Activated CD4-positive, alpha-beta T cell treated with anti-CD3 and anti-CD28 coated beads, Interleukin-2, amount 50 U/mL, for 16 hours (primary cell): ENCODE data around the gene CRLF1.

ENCODE experiments used
- DNase-seq: peaks from one replicate; pipeline ENCODE4 v3.0.0-alpha.2; 2020

CRLF1 gene

GRCh38 chr19:18590273-18591272 lies 16.0 kb downstream of the CRLF1 start:
- peak; percentile 41 for DNase-seq

GRCh38 chr19:18589380-18590272 lies 17.0 kb downstream of the CRLF1 start:
- peak; percentile 65 for DNase-seq

GRCh38 chr19:18588611-18589379 lies 17.8 kb downstream of the CRLF1 start, which contains the start of gene REX1BD:
TSS of gene REX1BD (plus strand) at chr19:18588798. CDS start at chr19:18588802, 4 bp downstream.
- DNase-seq, result peak; percentile 91

- no peak for DNase-seq
Observed at GRCh38 chr19:18587962-18588610, 18.5 kb downstream of the CRLF1 start.

DNA sequence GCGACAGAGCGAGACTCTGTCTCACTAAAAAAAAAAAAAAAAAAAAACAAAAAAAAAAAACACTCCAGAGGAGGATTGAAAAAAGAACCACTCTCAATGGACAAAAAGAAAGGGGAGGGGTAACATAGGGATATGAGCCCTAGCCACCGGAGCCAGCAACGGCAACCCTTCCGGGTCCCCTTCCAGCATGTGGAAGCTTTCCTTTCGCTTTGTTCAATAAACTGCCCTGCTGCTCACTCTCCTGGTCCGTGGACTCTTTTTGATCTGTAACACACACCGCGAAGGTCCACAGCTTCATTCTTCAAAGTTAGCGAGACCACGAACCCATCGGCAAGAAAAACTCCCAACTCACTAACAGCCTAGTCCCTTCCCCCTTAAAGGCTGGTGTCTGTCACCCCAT lies 19.0 kb downstream of the CRLF1 start:
- DNase-seq, result no peak

DNA sequence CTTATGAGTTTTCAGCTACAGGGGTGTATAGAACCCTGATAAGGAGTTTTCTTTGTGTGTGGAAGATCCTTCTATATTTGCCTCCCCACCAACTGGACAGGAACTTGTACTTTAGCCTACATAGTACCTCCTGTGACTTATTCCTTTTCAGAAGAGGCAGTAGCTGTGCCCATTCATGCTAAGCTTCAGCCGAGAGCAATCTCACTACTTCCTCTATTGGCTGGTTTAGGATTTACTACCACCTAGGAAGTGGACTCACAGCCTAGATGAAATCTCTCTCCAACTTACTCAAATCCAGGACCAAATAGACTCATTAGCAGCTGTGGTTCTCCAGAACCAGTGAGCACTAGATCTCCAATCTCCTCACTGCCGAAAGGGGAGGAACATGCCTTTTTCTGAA lies 20.3 kb downstream of the CRLF1 start:
- DNase-seq, result no peak

- no peak for DNase-seq
Observed at GRCh38 chr19:18580311-18580710, 26.3 kb downstream of the CRLF1 start.

GRCh38 chr19:18577365-18577914 lies 29.2 kb downstream of the CRLF1 start:
- no peak for DNase-seq

DNA sequence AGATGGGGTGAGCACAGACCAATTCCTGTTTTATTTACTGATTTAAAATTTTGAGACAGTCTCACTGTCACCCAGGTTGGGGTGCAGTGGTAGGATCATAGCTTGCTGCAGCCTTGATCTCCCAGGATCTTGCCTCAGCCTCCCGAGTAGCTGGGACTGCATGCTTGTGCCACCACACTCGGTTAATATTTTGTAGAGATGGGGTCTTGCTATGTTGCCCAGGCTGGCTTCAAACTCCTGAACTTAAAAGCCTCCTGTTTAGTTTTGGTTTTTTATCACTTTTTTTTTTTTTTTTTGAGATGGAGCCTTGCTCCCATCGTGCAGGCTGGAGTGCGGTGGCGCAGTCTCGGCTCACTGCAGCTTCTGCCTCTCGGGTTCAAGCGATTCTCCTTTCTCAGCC lies 30.2 kb downstream of the CRLF1 start:
- DNase-seq, result no peak

DNA sequence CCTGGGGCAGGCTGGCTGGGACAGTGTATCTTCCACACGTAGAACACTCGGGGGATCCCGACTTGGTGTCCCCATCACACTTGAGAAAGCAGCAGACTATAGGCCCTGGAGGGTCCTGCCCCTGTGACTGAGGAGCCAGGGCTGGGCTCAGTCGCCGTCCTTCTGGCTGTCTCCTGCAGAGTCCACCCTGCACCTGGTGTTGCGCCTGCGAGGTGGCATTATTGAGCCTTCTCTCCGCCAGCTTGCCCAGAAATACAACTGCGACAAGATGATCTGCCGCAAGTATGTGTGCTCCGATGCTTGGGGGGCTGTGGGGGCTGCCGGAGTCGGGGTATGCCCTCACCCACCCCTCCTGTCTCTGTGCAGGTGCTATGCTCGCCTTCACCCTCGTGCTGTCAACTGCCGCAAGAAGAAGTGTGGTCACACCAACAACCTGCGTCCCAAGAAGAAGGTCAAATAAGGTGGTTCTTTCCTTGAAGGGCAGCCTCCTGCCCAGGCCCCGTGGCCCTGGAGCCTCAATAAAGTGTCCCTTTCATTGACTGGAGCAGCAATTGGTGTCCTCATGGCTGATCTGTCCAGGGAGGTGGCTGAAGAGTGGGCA lies 31.8 kb downstream of the CRLF1 start:
- DNase-seq, result no peak

DNA sequence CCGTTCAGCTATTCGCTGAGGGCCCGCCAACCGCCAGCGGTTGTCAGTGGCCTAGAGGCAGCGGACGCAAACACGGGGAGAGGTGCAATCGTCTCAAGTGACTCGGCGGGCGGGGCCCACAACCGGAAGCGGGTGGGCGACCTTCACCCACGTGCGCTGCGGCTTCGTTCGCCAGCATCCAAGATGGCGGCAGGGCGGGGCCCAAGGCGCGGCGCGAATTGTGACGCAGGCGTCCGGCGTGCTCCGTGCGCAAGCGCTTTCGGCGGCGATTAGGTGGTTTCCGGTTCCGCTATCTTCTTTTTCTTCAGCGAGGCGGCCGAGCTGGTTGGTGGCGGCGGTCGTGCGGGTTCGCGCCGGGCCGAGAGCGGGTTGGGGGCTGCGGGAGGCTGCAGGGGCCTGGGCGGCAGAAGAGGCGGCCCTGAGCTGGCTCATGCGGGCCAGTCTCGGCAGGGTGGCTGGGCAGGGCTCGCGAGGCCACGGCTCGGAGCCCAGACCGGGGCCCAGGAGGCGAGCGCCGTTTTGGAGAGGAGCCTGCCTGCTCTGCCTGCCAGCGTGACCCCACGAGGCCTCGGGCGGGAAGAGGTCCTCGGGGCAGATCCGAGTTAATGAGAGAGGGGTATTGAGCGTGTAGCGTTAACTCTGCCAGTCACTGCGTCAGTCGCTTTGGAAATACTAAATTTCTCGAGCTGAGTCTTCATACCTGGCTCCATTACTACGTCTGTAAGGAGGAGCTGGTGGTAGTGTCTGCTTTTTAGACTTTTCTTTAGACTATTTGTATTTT lies 34.8 kb downstream of the CRLF1 start, which contains the start of gene UBA52:
Gene UBA52, plus strand, starts transcription at position 294 of the 781 bp plus-strand sequence. CDS start 1,444 bp downstream, outside the sequence.
- peak; percentile 99 for DNase-seq

DNA sequence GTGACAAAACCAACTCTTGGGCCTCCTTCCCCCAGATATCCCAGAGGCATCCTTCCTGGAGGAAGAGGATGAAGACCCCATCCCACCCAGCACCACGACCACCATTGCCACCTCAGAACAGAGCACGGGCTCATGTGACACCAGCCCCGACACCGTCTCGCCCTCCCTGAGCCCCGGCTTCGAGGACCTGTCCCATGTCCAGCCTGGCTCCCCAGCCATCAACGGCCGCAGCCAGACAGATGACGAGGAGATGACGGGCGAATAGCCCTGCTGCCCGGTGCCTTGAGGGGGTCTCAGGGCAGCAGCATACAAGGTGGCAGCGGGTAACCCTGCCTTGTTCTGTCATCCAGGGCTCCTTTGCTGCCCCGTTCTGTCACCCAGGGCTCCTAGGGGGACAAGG lies 38.2 kb downstream of the CRLF1 start:
- DNase-seq, result no peak

GRCh38 chr19:18566953-18567352 lies 39.6 kb downstream of the CRLF1 start:
- DNase-seq, result no peak

DNA sequence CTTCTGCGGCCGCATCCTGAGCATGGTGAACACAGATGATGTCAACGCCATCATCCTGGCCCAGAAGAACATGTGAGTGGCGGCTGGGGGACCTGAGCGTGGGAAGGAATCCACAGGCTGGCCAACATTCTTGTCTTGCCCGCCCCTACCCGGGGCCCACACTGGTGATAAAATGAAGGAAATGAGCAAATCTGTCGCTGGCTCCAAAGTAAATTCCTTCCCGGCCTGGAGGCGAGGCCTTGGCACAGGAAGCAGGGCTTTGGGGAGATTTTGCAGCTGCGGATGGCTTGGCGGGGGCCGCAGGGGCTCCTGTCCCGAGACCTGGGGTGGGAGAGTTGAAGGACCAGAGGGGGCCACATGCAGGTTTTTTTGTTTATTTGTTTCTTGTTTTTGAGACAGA lies 44.5 kb downstream of the CRLF1 start:
- DNase-seq, result no peak

DNA sequence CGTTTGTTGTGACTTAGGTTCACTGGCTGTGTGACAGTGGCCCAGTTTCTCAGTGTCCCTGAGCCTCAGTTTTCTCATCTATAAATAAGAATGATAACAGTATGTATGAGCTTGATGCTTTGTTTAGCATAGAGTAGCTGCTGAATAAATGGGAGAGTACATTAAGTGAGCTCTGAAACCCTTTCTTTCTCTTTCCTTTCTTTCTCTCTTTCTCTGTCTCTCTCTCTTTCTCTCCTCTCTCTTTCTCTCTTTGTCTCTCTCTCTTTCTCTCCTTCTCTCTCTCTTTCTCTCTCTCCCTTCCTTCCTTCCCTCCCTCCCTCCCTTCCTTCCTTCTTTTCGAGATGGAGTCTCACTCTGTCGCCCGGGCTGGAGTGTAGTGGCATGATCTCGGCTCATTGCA lies 46.9 kb downstream of the CRLF1 start:
- DNase-seq, result no peak

- no peak for DNase-seq
Observed at GRCh38 chr19:18558604-18559003, 48.0 kb downstream of the CRLF1 start.

DNA sequence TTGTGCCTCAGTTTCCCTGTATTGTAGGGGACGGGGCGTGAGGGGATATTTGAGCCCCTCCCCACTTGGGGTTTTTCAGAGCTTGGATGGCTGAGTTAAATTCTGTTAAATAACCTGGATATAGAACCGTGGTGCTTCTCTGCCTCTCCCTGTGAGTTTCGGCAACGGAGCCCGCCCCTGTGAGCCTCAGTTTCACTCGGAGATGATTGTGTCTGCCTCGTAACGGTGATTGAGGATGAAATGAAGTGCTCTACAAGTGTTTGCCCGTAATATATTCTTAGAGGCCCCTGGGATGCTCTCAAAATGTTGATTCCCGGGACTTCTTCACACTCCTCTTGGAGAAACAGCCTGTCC lies 48.4 kb downstream of the CRLF1 start:
- DNase-seq, result no peak

- DNase-seq, result peak; percentile 100
Observed at GRCh38 chr19:18557411-18558201, 49.0 kb downstream of the CRLF1 start, which contains the start of gene KXD1. TSS of gene KXD1 (plus strand) at chr19:18557870. CDS start at chr19:18562057, 4,187 bp downstream.

DNA sequence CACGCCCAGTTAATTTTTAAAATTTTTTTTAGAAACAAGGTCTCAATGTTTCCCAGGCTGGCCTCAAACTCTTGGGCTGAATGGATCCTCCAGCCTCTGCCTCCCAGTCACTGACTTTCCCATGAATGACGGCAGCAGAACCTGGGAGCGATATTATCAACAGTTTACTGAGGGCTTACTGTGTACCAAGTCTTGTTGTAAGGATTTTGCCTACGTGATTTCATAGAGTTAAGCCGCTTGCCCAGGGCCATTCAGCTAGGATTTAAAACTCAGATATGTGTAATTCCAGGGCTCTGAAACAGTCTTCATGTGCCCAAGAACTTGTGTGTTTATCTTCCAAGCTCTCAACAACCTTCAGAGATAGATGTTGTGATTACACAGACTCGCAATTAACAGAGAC lies 55.0 kb downstream of the CRLF1 start:
- no peak for DNase-seq
